Immature natural killer cell (primary cell): ENCODE data around the gene YTHDF1. TPM values are rescaled to one million over a fixed set of nuclear protein-coding genes. Genes with fewer than 3 reads are reported as not detected.

ENCODE experiments used
- DNase-seq, 3 donors: peaks; one replicate each; pipeline ENCODE4 v3.0.0; 2022; ENCODE audit warnings: mixed read lengths in 1 of 3
- H3K27ac Mint-ChIP-seq, 6 donors: one replicate each; pipeline ENCODE4 v1.8.0; 2020; ENCODE audit warnings: mixed read lengths in 6 of 6, mild to moderate bottlenecking in 5 of 6, inconsistent platforms in 4 of 6, moderate library complexity in 3 of 6
- H3K27me3 Mint-ChIP-seq, 3 donors: one replicate each; pipeline ENCODE4 v1.8.0; 2020 to 2021; ENCODE audit warnings: low read depth in 3 of 3, mild to moderate bottlenecking in 3 of 3, mixed read lengths in 3 of 3, moderate library complexity in 3 of 3, inconsistent platforms in 1 of 3
- H3K36me3 Mint-ChIP-seq, 3 donors: one replicate each; pipeline ENCODE4 v1.8.0; 2020; ENCODE audit warnings: mixed read lengths in 3 of 3, inconsistent platforms in 2 of 3, mild to moderate bottlenecking in 2 of 3
- H3K4me1 Mint-ChIP-seq, 2 donors: one replicate each; pipeline ENCODE4 v1.8.0; 2020; ENCODE audit warnings: inconsistent platforms in 2 of 2, mild to moderate bottlenecking in 2 of 2, mixed read lengths in 2 of 2, moderate library complexity in 1 of 2
- H3K4me3 Mint-ChIP-seq, 5 donors: one replicate each; pipeline ENCODE4 v1.8.0; 2020; ENCODE audit warnings: mild to moderate bottlenecking in 5 of 5, mixed read lengths in 5 of 5, inconsistent platforms in 3 of 5, moderate library complexity in 3 of 5
- H3K9me3 Mint-ChIP-seq, 6 donors: one replicate each; pipeline ENCODE4 v1.8.0; 2020; ENCODE audit warnings: mild to moderate bottlenecking in 6 of 6, mixed read lengths in 6 of 6, inconsistent platforms in 4 of 6, moderate library complexity in 3 of 6
- polyA plus RNA-seq, 3 donors: library from polyadenylated mRNA; unstranded; fragments of 300-500 nt; fragmentation: Illumina TruSeq; gene quantifications; one replicate each; pipeline ENCODE4 v1.2.3, GENCODE V29; 2021

Gene YTHDF1
- polyA plus RNA-seq, 3 donors from 2014 or later, result 22.6 to 30.7 (median 24.1) TPM

- Mint-ChIP-seq H3K27ac (no peak overlapping the region), H3K4me3 (no peak overlapping the region), H3K36me3 (no peaks in the 10 kb centered on the region), H3K9me3 (no peaks in the 10 kb centered on the region), H3K27me3 (peaks cover 0 to 3% (median 1%) of the 10 kb centered on the region in 3 donors), H3K4me1 (no peaks in the 10 kb centered on the region)
- no peak for DNase-seq
Observed at GRCh38 chr20:63187338-63188158, 28.4 kb downstream of the YTHDF1 start.

DNA sequence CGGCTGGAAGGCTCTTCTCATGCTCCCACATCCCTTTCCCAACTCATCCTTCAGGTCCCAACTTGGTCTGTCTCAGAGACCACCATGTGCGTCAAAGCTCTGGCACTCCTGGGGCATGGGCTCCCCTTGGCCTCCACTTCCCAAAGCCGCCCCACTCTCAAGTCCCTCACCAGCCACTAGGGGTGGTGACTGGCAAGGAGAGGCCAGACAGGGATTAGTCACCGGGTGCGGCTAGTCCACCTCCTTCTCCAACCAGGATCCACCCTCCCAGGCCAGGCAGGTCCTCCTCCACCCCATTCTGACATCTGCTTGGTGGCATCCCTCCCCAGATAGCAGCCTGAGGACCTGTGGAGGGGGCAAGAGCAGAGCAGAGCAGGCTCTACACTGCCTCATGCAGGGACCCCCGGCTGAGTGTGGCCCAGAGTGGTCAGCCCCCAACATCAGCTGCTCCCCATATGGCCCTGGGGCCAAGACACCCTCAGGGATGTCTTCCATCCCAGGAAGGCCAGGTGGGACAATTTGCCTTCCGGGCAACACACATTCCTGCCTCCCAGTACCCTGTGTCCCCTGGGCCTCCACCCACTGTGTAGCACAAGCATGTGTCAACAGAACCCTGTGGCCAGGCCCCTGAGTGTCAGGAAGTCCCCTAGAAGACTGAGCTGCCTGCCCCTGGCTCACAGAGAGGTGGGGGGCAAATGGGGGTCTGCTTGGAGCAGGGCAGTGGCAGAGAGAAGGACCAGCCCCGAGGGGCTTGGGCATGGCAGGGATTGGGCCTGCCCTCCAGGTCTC, 29.2 kb downstream of the YTHDF1 start:
- no peaks in the 10 kb centered on the region for H3K9me3 Mint-ChIP-seq
- H3K4me1 Mint-ChIP-seq, result no peaks in the 10 kb centered on the region
- H3K36me3 Mint-ChIP-seq, result no peaks in the 10 kb centered on the region
- DNase-seq, result no peak
- H3K27me3 Mint-ChIP-seq, result peaks cover 0 to 3% (median 1%) of the 10 kb centered on the region in 3 donors
- H3K27ac Mint-ChIP-seq, result no peak overlapping the region
- no peak overlapping the region for H3K4me3 Mint-ChIP-seq

DNA sequence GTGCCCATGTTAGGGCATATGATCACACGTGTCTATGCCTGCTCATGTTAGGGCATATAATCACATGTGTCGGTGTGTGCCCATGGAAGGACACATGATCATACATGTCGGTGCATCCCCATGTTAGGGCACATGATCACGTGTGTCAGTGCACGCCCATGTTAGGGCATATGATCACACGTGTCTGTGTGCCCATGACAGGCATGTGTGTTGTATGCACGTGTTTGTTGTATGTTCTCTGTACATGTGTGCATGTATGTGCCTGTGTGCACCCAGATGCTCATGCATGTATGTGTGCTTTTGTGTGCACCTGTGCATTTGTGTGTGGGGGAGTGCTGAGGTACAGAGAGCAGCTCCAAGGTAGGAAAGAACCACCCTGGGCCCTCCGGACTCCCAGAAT, 29.8 kb downstream of the YTHDF1 start:
- DNase-seq, result no peak
- Mint-ChIP-seq H3K4me1 (no peaks in the 10 kb centered on the region), H3K36me3 (no peaks in the 10 kb centered on the region), H3K27me3 (peaks cover 0 to 3% (median 1%) of the 10 kb centered on the region in 3 donors), H3K9me3 (no peaks in the 10 kb centered on the region), H3K4me3 (no peak overlapping the region), H3K27ac (no peak overlapping the region)

DNA sequence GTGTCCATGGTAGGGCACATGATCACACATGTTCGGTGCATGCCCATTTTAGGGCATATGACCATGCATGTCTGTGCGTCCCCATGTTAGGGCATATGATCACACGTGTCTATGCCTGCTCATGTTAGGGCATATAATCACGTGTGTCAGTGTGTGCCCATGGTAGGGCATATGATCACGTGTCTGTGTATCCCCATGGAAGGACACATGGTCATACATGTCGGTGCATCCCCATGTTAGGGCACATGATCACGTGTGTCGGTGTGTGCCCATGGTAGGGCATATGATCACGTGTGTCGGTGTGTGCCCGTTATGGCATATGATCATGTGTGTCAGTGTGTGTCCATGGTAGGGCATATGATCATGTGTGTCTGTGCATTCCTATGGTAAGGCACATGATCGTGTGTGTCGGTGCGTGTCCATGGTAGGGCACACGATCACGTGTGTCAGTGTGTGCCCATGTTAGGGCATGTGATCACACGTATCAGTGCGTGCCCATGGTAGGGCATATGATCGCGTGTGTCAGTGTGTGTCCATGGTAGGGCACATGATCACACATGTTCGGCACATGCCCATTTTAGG, 30.6 kb downstream of the YTHDF1 start:
- no peaks in the 10 kb centered on the region for H3K4me1 Mint-ChIP-seq
- DNase-seq, result no peak
- no peaks in the 10 kb centered on the region for H3K9me3 Mint-ChIP-seq
- no peak overlapping the region for H3K4me3 Mint-ChIP-seq
- H3K27ac Mint-ChIP-seq, result no peak overlapping the region
- peaks cover 0 to 7% (median 2%) of the 10 kb centered on the region in 3 donors for H3K27me3 Mint-ChIP-seq
- H3K36me3 Mint-ChIP-seq, result no peaks in the 10 kb centered on the region

DNA sequence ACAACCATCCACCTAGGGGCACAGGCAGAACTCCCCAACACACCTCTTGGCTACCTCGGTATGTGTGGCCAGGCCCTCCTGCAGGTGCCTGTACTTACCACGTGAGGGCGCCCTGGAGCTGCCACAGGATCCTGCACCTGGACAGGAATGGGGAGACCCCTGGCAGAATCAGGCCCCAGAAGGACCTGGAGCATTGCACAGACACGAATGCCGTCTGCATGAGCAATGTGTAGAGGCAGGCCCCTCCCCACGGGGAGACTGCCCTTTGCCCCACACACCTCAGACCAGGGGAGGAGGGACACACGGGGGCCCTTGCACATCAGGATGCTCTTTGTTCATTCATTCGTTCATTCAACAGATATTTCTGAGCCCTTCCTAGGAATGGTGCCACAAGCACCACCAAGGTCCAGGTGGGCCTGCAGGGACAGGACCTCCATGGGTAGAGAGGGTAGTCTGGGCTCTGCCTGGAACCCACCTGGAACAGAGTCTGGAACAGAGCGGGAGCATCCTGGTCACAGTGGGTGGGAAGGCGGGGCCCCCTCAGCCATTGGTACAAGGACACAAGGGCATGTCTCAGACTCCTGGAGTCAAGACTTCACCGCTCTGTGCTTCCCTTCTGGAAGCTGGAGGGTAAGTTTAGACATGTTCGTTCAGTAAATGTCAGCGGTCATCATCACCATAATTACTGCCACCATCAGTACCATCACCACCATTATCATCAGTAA, 32.3 kb downstream of the YTHDF1 start:
- Mint-ChIP-seq H3K27me3 (peaks cover 3 to 12% (median 8%) of the 10 kb centered on the region in 3 donors), H3K4me1 (peaks cover 0 to 5% of the 10 kb centered on the region in 2 donors), H3K4me3 (no peak overlapping the region), H3K27ac (no peak overlapping the region), H3K9me3 (no peaks in the 10 kb centered on the region), H3K36me3 (no peaks in the 10 kb centered on the region)
- peak; percentile 7 to 22 (median 18) for DNase-seq

GRCh38 chr20:63182946-63183415, 33.0 kb downstream of the YTHDF1 start:
- no peak overlapping the region for H3K4me3 Mint-ChIP-seq
- no peak for DNase-seq
- no peaks in the 10 kb centered on the region for H3K36me3 Mint-ChIP-seq
- no peak overlapping the region for H3K27ac Mint-ChIP-seq
- H3K9me3 Mint-ChIP-seq, result no peaks in the 10 kb centered on the region
- H3K4me1 Mint-ChIP-seq, result peaks cover 0 to 5% of the 10 kb centered on the region in 2 donors
- H3K27me3 Mint-ChIP-seq, result peaks cover 3 to 12% (median 8%) of the 10 kb centered on the region in 3 donors

- Mint-ChIP-seq H3K27ac (no peak overlapping the region), H3K36me3 (no peaks in the 10 kb centered on the region), H3K27me3 (peaks cover 5 to 12% (median 8%) of the 10 kb centered on the region in 3 donors), H3K4me1 (peaks cover 0 to 7% of the 10 kb centered on the region in 2 donors), H3K4me3 (no peak overlapping the region), H3K9me3 (no peaks in the 10 kb centered on the region)
- no peak for DNase-seq
Observed at GRCh38 chr20:63182425-63182824, 33.5 kb downstream of the YTHDF1 start.

- H3K27me3 Mint-ChIP-seq, result peaks cover 7 to 12% (median 10%) of the 10 kb centered on the region in 3 donors
- no peak overlapping the region for H3K27ac Mint-ChIP-seq
- no peak overlapping the region for H3K4me3 Mint-ChIP-seq
- DNase-seq, result no peak
- H3K4me1 Mint-ChIP-seq, result peaks cover 0 to 12% of the 10 kb centered on the region in 2 donors
- H3K36me3 Mint-ChIP-seq, result no peaks in the 10 kb centered on the region
- H3K9me3 Mint-ChIP-seq, result no peaks in the 10 kb centered on the region
Observed at GRCh38 chr20:63181226-63181625, 34.7 kb downstream of the YTHDF1 start.

DNA sequence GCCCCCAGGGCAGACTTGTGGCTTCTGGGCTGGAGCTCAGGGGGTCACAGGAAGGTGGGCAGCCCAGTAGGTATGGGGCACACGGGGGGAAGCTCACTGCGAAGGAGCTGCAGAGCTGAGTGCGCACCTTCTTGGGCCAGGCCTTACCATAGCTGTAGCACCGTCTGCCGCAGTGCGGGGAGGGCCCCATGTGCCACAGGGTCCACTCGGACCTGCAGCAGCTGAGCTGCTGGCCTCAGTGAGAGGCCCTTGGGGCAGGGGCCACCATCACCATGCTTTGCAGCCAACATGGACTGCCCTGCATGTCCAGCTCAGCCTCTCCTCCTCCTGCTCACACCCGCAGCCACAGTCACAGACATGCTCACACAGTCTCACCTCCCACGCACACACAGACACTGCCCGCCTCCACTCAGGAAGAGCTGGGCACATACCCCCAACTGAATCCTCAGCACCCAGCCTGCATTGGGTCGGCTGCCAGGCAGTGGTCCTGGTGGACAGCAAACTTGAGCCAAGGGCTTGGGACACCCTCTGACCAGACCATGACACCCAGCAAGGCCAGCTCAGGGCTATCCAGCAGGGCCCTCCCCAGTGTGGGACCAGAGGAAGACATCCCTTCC, 35.3 kb downstream of the YTHDF1 start:
- Mint-ChIP-seq H3K27ac (no peak overlapping the region), H3K36me3 (no peaks in the 10 kb centered on the region), H3K4me3 (peak overlapping the region in 2 of 5 donors; percentile 47), H3K9me3 (no peaks in the 10 kb centered on the region), H3K27me3 (peaks cover 7 to 12% (median 12%) of the 10 kb centered on the region in 3 donors), H3K4me1 (peaks cover 0 to 12% of the 10 kb centered on the region in 2 donors)
- no peak for DNase-seq

DNA sequence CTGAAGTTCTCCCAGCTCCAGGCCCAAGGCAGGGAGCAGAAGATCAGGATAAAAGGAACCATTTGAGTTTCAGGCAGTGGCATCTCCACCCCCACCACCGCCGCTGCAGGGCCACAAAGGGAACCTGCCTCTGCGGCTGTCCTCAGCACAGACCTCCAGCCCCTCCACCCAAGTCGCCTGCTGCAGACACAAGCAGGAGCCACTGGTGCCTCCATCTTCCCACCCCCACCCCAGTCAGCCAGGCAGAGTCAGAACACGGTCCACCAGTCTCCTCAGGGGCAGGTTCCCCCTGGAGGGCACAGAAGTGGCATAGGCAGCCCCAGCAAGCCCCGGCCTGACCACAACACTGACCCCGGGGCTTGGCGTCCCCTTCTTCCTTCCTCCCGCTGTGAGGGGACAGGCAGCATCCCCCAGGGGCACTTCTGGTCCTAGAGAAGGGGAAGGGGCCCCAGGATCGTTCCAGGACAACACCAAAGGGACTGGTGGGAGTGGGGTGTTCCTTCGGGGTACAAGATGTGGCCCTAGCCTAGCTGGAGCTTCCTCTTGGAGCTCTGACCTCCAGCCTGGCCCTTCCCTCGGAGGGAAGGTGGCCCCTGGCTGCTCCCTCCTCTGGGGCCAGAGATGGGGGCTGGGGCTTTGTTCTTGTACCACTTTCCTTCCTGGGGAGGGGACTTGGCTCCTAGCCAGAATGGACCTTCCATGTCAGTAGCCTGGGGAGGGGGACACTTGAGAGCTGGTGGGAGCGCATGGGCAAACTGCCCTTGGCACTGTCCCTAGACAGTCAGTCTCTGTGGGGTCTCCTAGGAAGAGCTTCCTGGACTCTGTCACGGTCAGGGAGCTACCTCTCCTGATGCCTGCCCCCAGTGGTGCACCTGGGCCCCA, 36.0 kb downstream of the YTHDF1 start:
- H3K4me3 Mint-ChIP-seq, result peak overlapping the region in 4 of 5 donors; percentile 54 to 66 (median 62)
- DNase-seq, result no peak
- no peak overlapping the region for H3K27ac Mint-ChIP-seq
- peaks cover 0 to 12% of the 10 kb centered on the region in 2 donors for H3K4me1 Mint-ChIP-seq
- H3K27me3 Mint-ChIP-seq, result peaks cover 7 to 12% (median 12%) of the 10 kb centered on the region in 3 donors
- no peaks in the 10 kb centered on the region for H3K36me3 Mint-ChIP-seq
- H3K9me3 Mint-ChIP-seq, result no peaks in the 10 kb centered on the region

DNA sequence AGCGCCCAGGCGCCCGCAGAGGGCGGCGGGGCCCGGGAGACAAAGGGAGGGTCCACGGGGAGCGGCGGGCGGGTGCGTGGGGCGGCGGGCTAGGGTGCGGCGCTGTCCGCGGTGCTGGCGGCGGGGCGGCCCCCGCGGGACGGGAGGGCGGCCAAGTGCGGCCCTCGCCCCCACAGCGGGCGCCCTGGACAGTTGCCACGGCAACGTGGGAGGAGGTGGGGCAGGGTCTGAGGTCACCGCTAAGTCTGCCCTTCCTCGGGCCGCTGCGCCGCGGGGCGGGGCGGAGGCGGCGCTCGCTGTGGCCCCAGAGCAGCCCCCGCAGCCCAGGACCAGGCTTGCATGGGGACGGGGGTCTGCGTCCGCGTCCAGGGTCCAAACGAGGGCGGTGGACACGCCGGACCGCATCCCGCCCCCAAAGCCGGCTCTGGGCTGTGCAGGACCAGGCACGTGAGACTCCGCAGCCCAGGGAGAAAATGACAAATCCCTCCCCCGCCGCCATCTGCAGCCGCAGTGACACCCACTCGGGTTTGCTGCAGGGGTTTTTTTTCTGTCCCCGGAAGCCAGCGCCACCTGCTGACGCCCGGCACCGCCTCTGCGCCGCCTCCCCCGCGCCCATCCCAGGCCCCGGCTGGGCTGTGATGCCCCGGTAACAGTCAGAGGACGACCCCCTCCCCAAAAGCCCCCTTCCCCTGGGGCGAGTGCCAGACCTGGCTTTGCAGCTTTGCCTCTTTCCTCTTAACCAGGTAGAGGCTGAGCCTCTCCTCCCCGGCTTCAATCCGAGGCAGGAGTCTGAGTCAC, 36.8 kb downstream of the YTHDF1 start:
- peak; percentile 64 to 66 (median 65) for DNase-seq
- no peaks in the 10 kb centered on the region for H3K36me3 Mint-ChIP-seq
- no peak overlapping the region for H3K27ac Mint-ChIP-seq
- peak overlapping the region; percentile 54 to 72 (median 63) for H3K4me3 Mint-ChIP-seq
- H3K4me1 Mint-ChIP-seq, result peaks cover 0 to 12% of the 10 kb centered on the region in 2 donors
- H3K9me3 Mint-ChIP-seq, result no peaks in the 10 kb centered on the region
- peaks cover 7 to 14% (median 12%) of the 10 kb centered on the region in 3 donors for H3K27me3 Mint-ChIP-seq

- H3K4me1 Mint-ChIP-seq, result peaks cover 0 to 12% of the 10 kb centered on the region in 2 donors
- no peak for DNase-seq
- no peak overlapping the region for H3K27ac Mint-ChIP-seq
- no peaks in the 10 kb centered on the region for H3K9me3 Mint-ChIP-seq
- H3K36me3 Mint-ChIP-seq, result no peaks in the 10 kb centered on the region
- no peak overlapping the region for H3K4me3 Mint-ChIP-seq
- peaks cover 9 to 14% (median 11%) of the 10 kb centered on the region in 3 donors for H3K27me3 Mint-ChIP-seq
Observed at GRCh38 chr20:63178446-63178820, 37.5 kb downstream of the YTHDF1 start.
